T-helper 2 cell treated with Interferon-gamma antibody and Interleukin-4, amounts not matched to agents 5 μg/mL and 100 μg/mL, for 36 hours (primary cell): ENCODE data around the gene C9orf153.
"Not testable (repeated sequence)": the region's sequence is repeated elsewhere in the genome, so short reads cannot be mapped to it uniquely, and the experiment has no call there.

Experiments used
- DNase-seq: peaks from one replicate; pipeline ENCODE4 v3.0.0; 2021; ENCODE audit warnings: low spot score
- H3K27ac Mint-ChIP-seq: one replicate; pipeline ENCODE4 v1.8.0; 2021; ENCODE audit warnings: mild to moderate bottlenecking, mixed read lengths
- H3K27me3 Mint-ChIP-seq: one replicate; pipeline ENCODE4 v1.8.0; 2021; ENCODE audit warnings: low read depth, mixed read lengths
- H3K36me3 Mint-ChIP-seq: one replicate; pipeline ENCODE4 v1.8.0; 2021; ENCODE audit warnings: low read depth, mixed read lengths
- H3K4me1 Mint-ChIP-seq: one replicate; pipeline ENCODE4 v1.8.0; 2021; ENCODE audit warnings: low read depth, mixed read lengths
- H3K4me3 Mint-ChIP-seq: one replicate; pipeline ENCODE4 v1.8.0; 2022; ENCODE audit warnings: mild to moderate bottlenecking, moderate library complexity, mixed read lengths
- H3K9me3 Mint-ChIP-seq: one replicate; pipeline ENCODE4 v1.8.0; 2021; ENCODE audit warnings: mixed read lengths

C9orf153 gene

DNA sequence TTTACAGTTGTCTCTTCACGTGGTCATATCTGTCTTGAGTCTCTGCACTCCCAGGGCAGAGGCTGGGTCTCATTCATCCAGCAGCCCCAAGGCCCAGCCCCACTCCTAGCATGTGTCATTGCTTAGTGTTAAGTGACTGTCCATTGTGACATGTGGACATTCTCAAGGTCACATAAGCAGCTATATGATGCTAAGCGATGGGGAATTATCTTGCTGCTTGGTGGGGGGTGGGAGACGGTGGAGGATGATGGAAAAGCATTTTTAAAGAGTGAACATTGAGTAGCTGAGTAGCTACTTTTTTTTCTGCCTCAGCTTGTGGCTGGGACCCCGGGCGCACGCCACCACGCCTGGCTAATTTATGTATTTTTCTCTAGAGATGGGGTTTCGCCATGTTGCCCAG lies at the start of gene C9orf153:
Gene C9orf153 (minus strand): TSS at position 101 of the 400 bp plus-strand sequence. CDS start 30,054 bp downstream, outside the sequence.
- Mint-ChIP-seq H3K4me3 (no peak within 1 kb of the TSS), H3K27ac (no peak within 1 kb of the TSS), H3K27me3 (no peaks in the 10 kb centered on the region), H3K4me1 (peaks cover 2% of the 10 kb centered on the region), H3K36me3 (peaks cover 9% of the 10 kb centered on the region), H3K9me3 (peaks cover under 1% of the 10 kb centered on the region)
- no peak for DNase-seq

DNA sequence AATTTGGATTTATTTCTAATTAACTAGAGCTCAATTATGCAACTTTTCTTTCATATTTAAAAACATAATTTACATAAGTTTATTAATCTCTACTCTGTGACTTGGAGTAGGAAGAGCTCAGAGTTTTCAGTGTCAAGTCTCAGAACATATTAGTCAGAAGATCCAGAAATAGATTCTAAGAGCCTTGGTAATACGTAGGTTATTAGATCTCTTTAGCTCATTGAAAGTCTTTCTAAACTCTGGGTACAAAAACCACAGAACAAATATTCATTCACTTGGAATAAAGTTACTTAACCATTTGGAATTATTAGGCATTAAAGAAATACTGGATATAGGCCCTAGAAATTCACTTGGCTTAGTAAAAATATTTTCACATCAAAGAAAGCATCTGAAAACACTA lies 49.2 kb upstream of the C9orf153 start:
- Mint-ChIP-seq H3K27ac (no peak overlapping the region), H3K9me3 (no peaks in the 10 kb centered on the region), H3K4me1 (peaks cover 26% of the 10 kb centered on the region), H3K27me3 (no peaks in the 10 kb centered on the region), H3K36me3 (peaks cover 70% of the 10 kb centered on the region), H3K4me3 (no peak overlapping the region)
- DNase-seq, result no peak

DNA sequence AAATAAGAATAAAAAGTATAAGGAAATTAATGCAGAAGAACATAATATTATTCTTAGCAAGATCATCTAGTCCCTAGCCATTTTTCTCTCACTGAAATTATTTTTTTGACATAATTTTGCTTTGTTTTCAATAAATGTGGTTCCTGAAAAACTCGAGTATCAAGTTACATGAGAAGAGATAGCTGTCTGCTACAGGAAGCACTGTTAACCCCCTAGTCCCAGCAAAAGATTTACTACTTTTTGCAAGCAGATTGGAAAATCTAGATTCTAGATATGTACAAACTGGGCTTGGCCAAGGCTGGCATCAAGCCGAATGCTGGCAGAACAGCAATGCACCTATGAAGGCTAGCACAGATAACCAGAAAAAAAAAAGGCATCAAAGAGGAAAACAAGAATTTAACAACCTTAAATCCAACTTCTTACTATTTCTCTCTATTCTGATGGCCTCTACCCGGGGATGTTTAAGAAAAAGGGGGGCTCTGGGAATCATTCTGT lies 44.8 kb upstream of the C9orf153 start:
- Mint-ChIP-seq H3K9me3 (no peaks in the 10 kb centered on the region), H3K36me3 (peaks cover 69% of the 10 kb centered on the region), H3K4me1 (peaks cover 38% of the 10 kb centered on the region), H3K27ac (peak overlapping the region; percentile 74), H3K27me3 (no peaks in the 10 kb centered on the region), H3K4me3 (peak overlapping the region; percentile 30)
- no peak for DNase-seq

DNA sequence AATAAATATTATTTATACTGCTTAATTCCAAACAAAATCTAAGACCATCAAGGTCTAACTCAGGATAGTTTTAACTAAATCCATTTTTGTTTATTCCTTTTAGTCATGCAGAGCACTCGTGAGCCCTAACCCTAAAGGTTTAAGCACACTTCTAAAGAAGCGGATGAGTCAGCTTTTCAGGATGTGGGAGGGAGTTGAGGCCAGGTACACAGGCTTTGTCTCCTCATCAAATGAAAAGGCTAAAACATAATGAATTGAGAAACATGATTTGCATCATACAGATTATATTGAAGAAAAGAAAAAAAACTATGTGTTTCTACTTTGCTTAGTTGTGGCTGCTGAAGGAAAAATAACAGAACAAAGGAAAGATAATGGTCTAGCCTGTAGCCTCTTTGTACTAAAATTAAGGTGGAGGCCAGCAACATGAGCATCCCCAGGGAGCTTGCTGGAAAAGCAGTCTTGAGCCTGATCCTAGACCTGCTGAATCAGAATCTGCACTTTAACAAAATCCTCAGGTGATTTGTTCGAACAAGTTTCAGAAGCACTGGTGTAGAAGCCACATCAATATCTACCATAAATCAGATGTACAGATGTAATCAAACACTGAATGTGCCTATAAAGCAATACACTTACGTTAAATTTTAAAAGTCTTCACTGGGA lies 44.0 kb upstream of the C9orf153 start:
- Mint-ChIP-seq H3K27me3 (no peaks in the 10 kb centered on the region), H3K36me3 (peaks cover 73% of the 10 kb centered on the region), H3K27ac (peak overlapping the region; percentile 67), H3K4me3 (peak overlapping the region; percentile 42), H3K9me3 (no peaks in the 10 kb centered on the region), H3K4me1 (peaks cover 47% of the 10 kb centered on the region)
- peak; percentile 65 for DNase-seq

DNA sequence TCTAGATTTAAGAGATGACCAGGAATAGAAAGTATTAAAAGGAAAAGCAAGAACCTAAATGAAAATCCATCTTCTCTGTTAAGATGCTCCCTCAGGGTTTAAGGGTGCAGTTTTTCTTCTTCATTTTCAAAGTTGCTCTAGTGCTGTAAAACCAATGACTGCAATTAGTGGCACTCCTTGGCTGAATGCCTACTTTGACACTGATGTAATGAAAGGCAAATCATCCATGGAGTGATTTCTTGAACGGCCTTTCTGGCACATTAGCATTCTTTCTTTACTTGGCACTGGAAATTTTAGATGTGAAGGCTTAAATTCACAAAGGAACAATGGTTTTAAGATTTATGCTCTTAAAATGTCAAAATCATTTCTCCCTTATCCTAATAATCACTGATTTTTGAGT lies 42.2 kb upstream of the C9orf153 start:
- H3K4me3 Mint-ChIP-seq, result no peak overlapping the region
- no peaks in the 10 kb centered on the region for H3K27me3 Mint-ChIP-seq
- no peak for DNase-seq
- peaks cover 53% of the 10 kb centered on the region for H3K4me1 Mint-ChIP-seq
- no peak overlapping the region for H3K27ac Mint-ChIP-seq
- H3K36me3 Mint-ChIP-seq, result peaks cover 80% of the 10 kb centered on the region
- H3K9me3 Mint-ChIP-seq, result no peaks in the 10 kb centered on the region

DNA sequence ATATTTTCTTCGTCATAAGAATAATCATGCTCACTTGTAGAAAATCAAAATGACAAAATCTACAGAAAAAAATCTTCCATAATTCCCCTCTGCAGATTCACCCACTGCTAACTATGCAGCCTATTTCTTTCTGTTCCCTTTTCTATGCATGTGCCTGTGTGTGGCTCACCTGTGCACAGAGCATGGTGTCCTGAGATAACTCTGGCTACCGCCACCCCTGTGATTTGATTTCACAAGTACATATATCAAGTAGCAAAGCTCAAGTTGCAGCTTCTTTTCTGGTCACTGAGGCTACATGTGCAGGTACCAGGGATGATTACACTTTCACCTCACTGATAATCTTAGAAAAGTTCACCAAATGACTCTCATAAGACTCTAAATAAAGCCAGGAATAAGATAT lies 41.2 kb upstream of the C9orf153 start:
- Mint-ChIP-seq H3K36me3 (peaks cover 81% of the 10 kb centered on the region), H3K27ac (no peak overlapping the region), H3K4me1 (peaks cover 55% of the 10 kb centered on the region), H3K4me3 (no peak overlapping the region), H3K27me3 (no peaks in the 10 kb centered on the region), H3K9me3 (no peaks in the 10 kb centered on the region)
- no peak for DNase-seq

DNA sequence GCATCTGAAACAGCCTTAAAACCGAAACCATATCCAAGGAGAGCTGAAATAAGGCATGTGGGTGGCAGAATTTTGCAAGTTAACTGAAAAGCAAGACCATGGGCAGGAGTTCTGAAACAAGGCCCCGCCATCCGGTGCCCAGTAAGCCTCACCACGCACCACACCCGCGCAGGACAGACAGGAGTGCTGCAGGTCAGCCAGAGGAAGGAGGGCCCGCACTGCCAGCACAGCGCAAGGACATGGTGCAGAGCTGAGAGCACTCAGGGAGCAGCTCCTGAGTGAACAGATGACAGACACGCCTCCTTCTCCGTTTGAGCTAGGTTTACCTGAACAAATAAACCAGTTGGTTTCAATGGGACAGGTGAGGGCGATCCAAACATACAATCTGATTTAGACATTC lies 39.4 kb upstream of the C9orf153 start:
- H3K4me3 Mint-ChIP-seq, result no peak overlapping the region
- H3K4me1 Mint-ChIP-seq, result peaks cover 40% of the 10 kb centered on the region
- no peaks in the 10 kb centered on the region for H3K9me3 Mint-ChIP-seq
- H3K36me3 Mint-ChIP-seq, result peaks cover 72% of the 10 kb centered on the region
- no peak for DNase-seq
- peak overlapping the region; percentile 19 for H3K27ac Mint-ChIP-seq
- H3K27me3 Mint-ChIP-seq, result no peaks in the 10 kb centered on the region

DNA sequence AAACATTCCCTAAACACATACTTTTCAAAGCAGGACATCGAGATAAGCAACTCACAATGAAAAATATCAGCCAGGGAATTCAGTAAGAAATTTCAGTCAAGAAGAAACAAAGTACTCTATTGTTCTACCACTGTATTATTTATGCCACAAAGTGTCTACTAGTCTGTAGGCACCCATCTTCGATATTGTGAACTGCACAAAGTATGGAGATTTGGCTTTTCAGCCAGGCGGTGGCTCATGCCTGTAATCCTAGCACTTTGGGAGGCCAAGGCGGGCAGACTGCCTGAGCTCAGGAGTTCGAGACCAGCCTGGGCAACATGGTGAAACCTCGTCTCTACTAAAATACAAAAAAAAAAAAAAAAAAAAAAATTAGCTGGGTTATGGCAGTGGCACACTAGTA lies 30.9 kb upstream of the C9orf153 start:
- not testable (repeated sequence) for H3K4me1 Mint-ChIP-seq, DNase-seq, H3K27ac Mint-ChIP-seq, H3K27me3 Mint-ChIP-seq, H3K9me3 Mint-ChIP-seq, H3K4me3 Mint-ChIP-seq
- peaks cover 26% of the 10 kb centered on the region for H3K36me3 Mint-ChIP-seq

DNA sequence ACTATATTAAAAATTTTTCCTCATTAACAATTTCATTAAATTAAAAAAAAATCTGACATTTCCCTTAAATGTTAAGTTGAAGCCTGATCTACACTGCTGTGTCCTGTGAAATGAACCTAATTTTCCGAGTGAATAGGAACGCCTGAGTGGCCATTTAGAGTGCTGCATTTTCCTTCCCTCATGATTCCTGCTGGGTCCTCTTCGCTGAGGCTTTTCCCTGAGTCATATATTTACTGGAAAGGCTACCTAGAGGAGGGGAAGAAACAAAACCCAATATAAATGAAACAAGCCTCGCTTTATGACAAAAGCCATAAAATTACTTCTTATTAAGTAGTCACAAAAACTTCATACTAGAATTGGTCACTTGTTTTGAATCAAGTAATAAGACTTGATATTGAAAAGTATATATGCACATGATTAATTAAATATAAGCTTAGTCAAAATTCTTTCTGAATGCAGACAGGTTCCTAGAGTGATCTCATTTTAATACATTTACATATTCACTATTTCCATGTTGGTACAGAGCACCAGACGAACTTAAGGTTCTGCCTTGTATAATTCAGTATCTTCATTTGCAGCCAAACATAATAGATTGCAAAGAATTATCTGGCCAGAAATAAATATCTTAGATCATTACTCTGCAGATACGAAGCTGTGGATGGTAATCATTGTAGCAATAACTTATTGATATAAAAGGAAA lies 29.2 kb upstream of the C9orf153 start:
- H3K27me3 Mint-ChIP-seq, result no peaks in the 10 kb centered on the region
- H3K4me1 Mint-ChIP-seq, result peaks cover 2% of the 10 kb centered on the region
- no peak for DNase-seq
- peaks cover 21% of the 10 kb centered on the region for H3K36me3 Mint-ChIP-seq
- no peaks in the 10 kb centered on the region for H3K9me3 Mint-ChIP-seq
- H3K27ac Mint-ChIP-seq, result no peak overlapping the region
- no peak overlapping the region for H3K4me3 Mint-ChIP-seq

DNA sequence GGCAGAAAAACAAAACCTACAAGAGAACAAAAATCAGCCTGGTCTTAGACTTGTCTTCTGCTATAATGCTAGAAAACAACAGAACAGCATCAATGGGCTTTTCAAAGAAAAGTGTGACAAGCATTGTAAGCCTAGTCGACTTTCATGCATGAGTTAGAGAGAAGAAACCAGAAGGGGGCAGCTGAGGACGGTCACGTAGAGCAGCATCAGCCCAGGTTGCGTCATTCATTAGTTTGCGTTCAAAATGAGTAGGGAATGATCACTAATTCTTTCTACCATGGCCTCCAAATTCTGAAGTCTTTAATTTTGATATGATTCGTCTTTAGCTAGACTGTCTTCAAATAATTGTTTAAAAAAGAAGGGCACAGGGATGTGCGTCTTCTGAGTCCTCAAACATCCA lies 27.6 kb upstream of the C9orf153 start:
- H3K4me1 Mint-ChIP-seq, result peaks cover 11% of the 10 kb centered on the region
- no peaks in the 10 kb centered on the region for H3K9me3 Mint-ChIP-seq
- H3K27ac Mint-ChIP-seq, result no peak overlapping the region
- no peak overlapping the region for H3K4me3 Mint-ChIP-seq
- no peak for DNase-seq
- no peaks in the 10 kb centered on the region for H3K27me3 Mint-ChIP-seq
- H3K36me3 Mint-ChIP-seq, result peaks cover 19% of the 10 kb centered on the region

DNA sequence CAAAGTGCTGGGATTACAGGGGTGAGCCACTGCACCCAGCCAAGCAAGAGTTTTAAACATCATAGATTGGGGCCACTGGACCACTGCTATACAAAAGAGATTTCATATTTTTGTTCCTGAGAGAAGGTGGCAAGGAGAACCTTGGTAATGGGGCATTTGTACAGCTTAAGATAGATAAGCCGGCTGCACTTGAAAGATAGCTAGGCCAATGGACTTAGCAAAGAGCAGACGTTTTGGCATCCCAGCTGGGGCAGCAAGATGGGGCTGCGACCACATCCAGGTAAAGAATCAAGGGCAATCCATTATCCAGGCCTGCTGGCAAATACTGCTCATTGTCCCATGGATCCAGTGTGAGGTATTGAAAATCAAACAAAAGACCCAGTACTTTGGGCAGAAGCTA lies 26.8 kb upstream of the C9orf153 start:
- peaks cover 22% of the 10 kb centered on the region for H3K36me3 Mint-ChIP-seq
- no peaks in the 10 kb centered on the region for H3K27me3 Mint-ChIP-seq
- H3K4me1 Mint-ChIP-seq, result peaks cover 14% of the 10 kb centered on the region
- no peak overlapping the region for H3K4me3 Mint-ChIP-seq
- no peak overlapping the region for H3K27ac Mint-ChIP-seq
- H3K9me3 Mint-ChIP-seq, result no peaks in the 10 kb centered on the region
- no peak for DNase-seq

DNA sequence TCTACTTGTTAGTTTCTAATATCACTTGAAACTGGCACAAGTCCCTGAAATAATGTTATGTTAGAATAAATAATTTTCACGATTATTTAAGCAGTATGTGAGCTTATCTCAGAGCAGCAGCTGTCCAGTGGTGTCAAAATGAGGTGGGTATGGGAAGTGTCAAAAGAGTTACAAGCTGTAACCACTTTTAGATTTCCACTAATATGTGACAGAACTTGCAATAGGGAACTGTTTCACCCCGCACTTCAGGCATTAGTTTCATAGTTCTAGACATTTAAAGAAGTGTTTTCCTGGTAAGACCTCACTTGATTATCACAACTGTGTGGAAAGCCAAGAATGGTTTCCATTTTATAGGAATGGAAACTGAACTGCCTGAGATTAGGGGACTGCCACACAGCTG lies 25.8 kb upstream of the C9orf153 start:
- Mint-ChIP-seq H3K4me3 (no peak overlapping the region), H3K27me3 (no peaks in the 10 kb centered on the region), H3K27ac (no peak overlapping the region), H3K4me1 (peaks cover 22% of the 10 kb centered on the region), H3K36me3 (peaks cover 21% of the 10 kb centered on the region), H3K9me3 (no peaks in the 10 kb centered on the region)
- DNase-seq, result no peak

DNA sequence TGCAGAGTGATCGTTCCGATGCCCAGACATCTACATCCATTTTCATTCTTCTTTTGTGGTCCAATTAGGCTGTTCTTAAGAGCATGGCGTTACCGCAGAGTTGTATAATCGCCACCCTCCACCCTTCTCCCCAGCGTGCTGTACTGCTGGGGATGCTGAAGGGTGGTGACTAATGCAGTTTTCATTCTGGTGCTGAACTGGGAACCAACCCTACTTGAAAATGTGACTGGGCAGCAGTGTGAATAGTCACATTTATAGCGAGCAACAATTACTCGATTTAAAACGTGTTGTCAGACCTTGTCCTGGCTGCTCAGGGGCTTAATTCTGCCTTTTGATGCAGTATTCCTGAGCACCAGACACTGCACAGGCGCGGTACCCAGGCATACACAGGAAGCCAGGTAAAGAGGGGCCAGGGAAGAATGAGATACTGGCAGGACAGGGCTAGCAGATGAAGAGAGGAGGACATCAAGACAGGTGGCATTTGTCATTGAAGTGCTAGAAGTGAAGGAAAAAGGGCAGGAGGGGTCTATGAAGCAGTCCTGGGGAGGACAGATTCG lies 23.6 kb upstream of the C9orf153 start:
- peak overlapping the region; percentile 98 for H3K27ac Mint-ChIP-seq
- peak overlapping the region; percentile 89 for H3K4me3 Mint-ChIP-seq
- peaks cover 35% of the 10 kb centered on the region for H3K4me1 Mint-ChIP-seq
- H3K9me3 Mint-ChIP-seq, result no peaks in the 10 kb centered on the region
- H3K36me3 Mint-ChIP-seq, result peaks cover 24% of the 10 kb centered on the region
- no peak for DNase-seq
- H3K27me3 Mint-ChIP-seq, result no peaks in the 10 kb centered on the region
